Eye (tissue), 1 donor: ENCODE data around the gene DLG3.
A peak's percentile ranks its signal among the peaks of the same experiment; 100 is the strongest.

Experiments used
- DNase-seq: peaks from one replicate; pipeline ENCODE4 v3.0.0-alpha.2; 2015

Gene DLG3

GRCh38 chrX:70437921-70438665, 6.5 kb upstream of the DLG3 start:
- no peak for DNase-seq

- no peak for DNase-seq
Observed at GRCh38 chrX:70439016-70439415, 5.6 kb upstream of the DLG3 start.

- no peak for DNase-seq
Observed at GRCh38 chrX:70442224-70442623, 2.4 kb upstream of the DLG3 start.

GRCh38 chrX:70444946-70445656, 466 bp downstream of the DLG3 start:
- DNase-seq = no peak

- DNase-seq = no peak
Observed at GRCh38 chrX:70445951-70446350, 1.3 kb downstream of the DLG3 start.

GRCh38 chrX:70446380-70447350, 2.0 kb downstream of the DLG3 start:
- DNase-seq = no peak

GRCh38 chrX:70449457-70449966, 4.9 kb downstream of the DLG3 start:
- DNase-seq = no peak

- peak; percentile 84 for DNase-seq
Observed at GRCh38 chrX:70452143-70452733, 7.6 kb downstream of the DLG3 start.

GRCh38 chrX:70453024-70453618, 8.5 kb downstream of the DLG3 start:
- DNase-seq = no peak

GRCh38 chrX:70454441-70455365, 10.1 kb downstream of the DLG3 start:
- DNase-seq = peak; percentile 93

GRCh38 chrX:70455366-70456202, 10.9 kb downstream of the DLG3 start:
- DNase-seq = peak; percentile 63

- no peak for DNase-seq
Observed at GRCh38 chrX:70456256-70456655, 11.6 kb downstream of the DLG3 start.

GRCh38 chrX:70461026-70461425, 16.4 kb downstream of the DLG3 start:
- no peak for DNase-seq

- no peak for DNase-seq
Observed at GRCh38 chrX:70464051-70464450, 19.4 kb downstream of the DLG3 start.

GRCh38 chrX:70466968-70467367, 22.3 kb downstream of the DLG3 start:
- DNase-seq = no peak

GRCh38 chrX:70468709-70469108, 24.1 kb downstream of the DLG3 start:
- no peak for DNase-seq

GRCh38 chrX:70470850-70471289, 26.2 kb downstream of the DLG3 start:
- no peak for DNase-seq

GRCh38 chrX:70476166-70476933, 31.7 kb downstream of the DLG3 start:
- DNase-seq = no peak
